Measurements from ENCODE around the gene HOXC10.

GRCh38 chr12:54033980-54034784, 49.2 kb downstream of the HOXC10 start:
- TF ChIP-seq, protein P1, sequence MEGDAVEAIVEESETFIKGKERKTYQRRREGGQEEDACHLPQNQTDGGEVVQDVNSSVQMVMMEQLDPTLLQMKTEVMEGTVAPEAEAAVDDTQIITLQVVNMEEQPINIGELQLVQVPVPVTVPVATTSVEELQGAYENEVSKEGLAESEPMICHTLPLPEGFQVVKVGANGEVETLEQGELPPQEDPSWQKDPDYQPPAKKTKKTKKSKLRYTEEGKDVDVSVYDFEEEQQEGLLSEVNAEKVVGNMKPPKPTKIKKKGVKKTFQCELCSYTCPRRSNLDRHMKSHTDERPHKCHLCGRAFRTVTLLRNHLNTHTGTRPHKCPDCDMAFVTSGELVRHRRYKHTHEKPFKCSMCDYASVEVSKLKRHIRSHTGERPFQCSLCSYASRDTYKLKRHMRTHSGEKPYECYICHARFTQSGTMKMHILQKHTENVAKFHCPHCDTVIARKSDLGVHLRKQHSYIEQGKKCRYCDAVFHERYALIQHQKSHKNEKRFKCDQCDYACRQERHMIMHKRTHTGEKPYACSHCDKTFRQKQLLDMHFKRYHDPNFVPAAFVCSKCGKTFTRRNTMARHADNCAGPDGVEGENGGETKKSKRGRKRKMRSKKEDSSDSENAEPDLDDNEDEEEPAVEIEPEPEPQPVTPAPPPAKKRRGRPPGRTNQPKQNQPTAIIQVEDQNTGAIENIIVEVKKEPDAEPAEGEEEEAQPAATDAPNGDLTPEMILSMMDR (IDR thresholded peaks at IDR 0.05) = no peak
- TF ChIP-seq POLR2A (IDR thresholded peaks at IDR 0.05) (no peak), POLR2AphosphoS5 (IDR thresholded peaks at IDR 0.05) (no peak), EP300 (IDR thresholded peaks at IDR 0.05) (no peak)
